Stimulated activated naive CD8-positive, alpha-beta T cell treated with anti-CD3 and anti-CD28 coated beads, Interleukin-15, amount 100 ng/mL, for 72 hours (primary cell): Measurements from ENCODE around the gene TEX51.
A peak's percentile ranks its signal among the peaks of the same experiment; 100 is the strongest.

Source experiments
- ATAC-seq: fragments of 150-1000 bp; cut with Tn5 transposase; 2 replicates; pipeline ENCODE4 v1.10.0; 2021; ENCODE audit warnings: mild to moderate bottlenecking, moderate library complexity
- DNase-seq, 2 donors: peaks; one replicate each; pipeline ENCODE4 v3.0.0; 2021 to 2022
- H3K27ac Mint-ChIP-seq, 2 donors: one replicate each; pipeline ENCODE4 v1.8.0; 2022; ENCODE audit warnings: mild to moderate bottlenecking in 2 of 2, mixed read lengths in 2 of 2, moderate library complexity in 2 of 2
- H3K27me3 Mint-ChIP-seq: one replicate; pipeline ENCODE4 v1.8.0; 2022; ENCODE audit warnings: mixed read lengths
- H3K4me1 Mint-ChIP-seq: one replicate; pipeline ENCODE4 v1.8.0; 2022; ENCODE audit warnings: mild to moderate bottlenecking, mixed read lengths
- H3K4me3 Mint-ChIP-seq, 2 donors: one replicate each; pipeline ENCODE4 v1.8.0; 2022; ENCODE audit warnings: mild to moderate bottlenecking in 2 of 2, mixed read lengths in 2 of 2, moderate library complexity in 1 of 2
- H3K9me3 Mint-ChIP-seq, 2 donors: one replicate each; pipeline ENCODE4 v1.8.0; 2022; ENCODE audit warnings: mixed read lengths in 2 of 2

TEX51 gene

GRCh38 chr2:126898636-126899035 is at the start of gene TEX51:
Gene TEX51 (plus strand): TSS chr2:126898890. CDS start chr2:126898919, 29 bp downstream.
- no peak for ATAC-seq
- H3K27ac Mint-ChIP-seq = no peak within 1 kb of the TSS
- H3K27me3 Mint-ChIP-seq = peaks cover 7% of the 10 kb centered on the region
- no peaks in the 10 kb centered on the region for H3K4me1 Mint-ChIP-seq
- DNase-seq = peak in 1 of 2 donors; percentile 3
- peaks cover 0 to 16% of the 10 kb centered on the region in 2 donors for H3K9me3 Mint-ChIP-seq
- no peak within 1 kb of the TSS for H3K4me3 Mint-ChIP-seq

DNA sequence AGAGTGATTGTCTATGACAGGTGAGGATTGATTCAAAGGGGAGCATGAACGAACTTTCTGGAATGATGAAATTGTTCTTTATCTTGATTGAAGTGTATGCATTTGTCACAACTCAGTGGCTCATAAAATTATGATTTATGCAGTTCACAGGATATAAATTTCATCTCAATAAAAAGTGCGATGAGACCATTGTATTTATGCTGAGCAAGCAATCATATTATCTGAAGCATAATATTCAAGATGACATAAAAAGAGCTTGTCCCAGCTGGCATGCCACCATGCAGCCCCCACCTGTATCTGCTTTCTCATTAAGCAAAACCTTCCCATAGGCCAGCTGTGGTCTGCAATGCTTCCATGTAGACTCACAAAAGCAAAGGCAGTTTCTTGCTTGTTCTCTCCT is 49.6 kb upstream of the TEX51 start:
- no peaks in the 10 kb centered on the region for H3K27me3 Mint-ChIP-seq

DNA sequence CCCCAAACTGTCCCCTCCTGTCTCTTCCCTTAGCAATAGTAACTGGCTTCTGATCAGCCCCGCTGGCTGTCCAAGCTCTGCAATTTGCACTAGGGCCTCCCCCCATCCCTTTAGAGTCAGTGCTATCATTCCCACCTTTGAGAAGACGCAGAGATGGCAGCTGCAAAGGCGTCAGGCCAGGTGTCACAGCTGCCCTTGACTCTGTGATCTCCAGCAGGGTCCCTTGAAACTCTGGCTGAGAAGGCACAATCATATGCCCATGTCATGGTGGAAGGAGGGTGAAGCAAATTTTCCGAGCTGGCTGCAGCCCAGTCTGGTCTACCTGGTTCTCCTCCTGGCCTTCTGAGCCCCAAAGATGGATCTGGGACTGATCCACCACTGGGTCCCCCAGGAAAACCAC is 49.2 kb upstream of the TEX51 start:
- Mint-ChIP-seq H3K27ac (no peak overlapping the region), H3K4me3 (no peak overlapping the region), H3K4me1 (no peaks in the 10 kb centered on the region), H3K9me3 (peaks cover 4 to 15% of the 10 kb centered on the region in 2 donors), H3K27me3 (no peaks in the 10 kb centered on the region)
- DNase-seq (no peak), ATAC-seq (no peak)

More for the DNA sequence above, 49.6 kb upstream of the TEX51 start:
- Mint-ChIP-seq H3K27ac (no peak overlapping the region), H3K9me3 (peaks cover 4 to 15% of the 10 kb centered on the region in 2 donors), H3K4me1 (no peaks in the 10 kb centered on the region), H3K4me3 (no peak overlapping the region)
- DNase-seq (no peak), ATAC-seq (no peak)

- H3K9me3 Mint-ChIP-seq = peaks cover 4 to 15% of the 10 kb centered on the region in 2 donors
- ATAC-seq (no peak), DNase-seq (no peak)
- no peak overlapping the region for H3K27ac Mint-ChIP-seq
- no peaks in the 10 kb centered on the region for H3K27me3 Mint-ChIP-seq
- no peaks in the 10 kb centered on the region for H3K4me1 Mint-ChIP-seq
- no peak overlapping the region for H3K4me3 Mint-ChIP-seq
Measured at GRCh38 chr2:126849991-126850535, 48.6 kb upstream of the TEX51 start.

DNA sequence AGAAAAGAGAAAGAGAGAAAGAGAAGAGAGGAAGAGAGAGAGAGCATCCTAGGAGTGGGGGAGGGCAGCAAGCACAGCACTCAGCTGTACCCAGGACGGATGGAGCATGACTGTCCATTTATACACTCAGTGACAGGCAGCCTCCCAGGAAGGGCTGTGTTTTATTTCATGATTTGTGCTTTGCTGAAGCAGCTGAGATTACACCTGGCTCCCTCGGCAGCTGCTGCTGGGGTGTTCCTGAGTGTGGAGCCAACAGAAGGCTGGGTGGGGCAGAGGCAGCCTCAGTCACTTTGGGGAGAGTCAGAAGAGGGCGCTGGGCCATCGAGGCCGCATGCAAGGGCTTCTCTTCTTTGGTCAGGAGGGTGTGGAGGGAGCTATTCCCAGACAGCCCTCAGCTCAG is 47.8 kb upstream of the TEX51 start:
- H3K4me3 Mint-ChIP-seq = no peak overlapping the region
- peaks cover 4 to 15% of the 10 kb centered on the region in 2 donors for H3K9me3 Mint-ChIP-seq
- DNase-seq = no peak
- no peaks in the 10 kb centered on the region for H3K4me1 Mint-ChIP-seq
- H3K27ac Mint-ChIP-seq = no peak overlapping the region
- no peaks in the 10 kb centered on the region for H3K27me3 Mint-ChIP-seq
- ATAC-seq = no peak

DNA sequence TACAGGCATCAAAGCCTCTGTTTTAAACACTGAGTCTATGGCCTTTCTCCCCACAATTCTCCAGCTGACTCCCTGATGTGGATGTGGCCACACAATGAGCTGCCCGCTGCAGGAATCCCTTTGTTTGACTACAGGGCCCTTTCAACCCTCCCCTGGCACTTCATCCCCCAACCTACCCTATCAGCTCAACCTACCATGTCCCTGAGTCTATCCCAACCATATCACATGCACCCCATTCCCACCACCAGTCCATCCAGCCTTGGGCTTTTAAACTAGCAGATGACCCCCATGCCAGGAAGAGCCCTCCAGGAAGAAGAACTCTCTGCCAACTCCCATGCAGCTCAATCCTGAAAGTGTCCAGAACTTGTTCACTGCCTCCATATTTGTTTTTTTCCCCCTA is 46.9 kb upstream of the TEX51 start:
- ATAC-seq (no peak), DNase-seq (no peak)
- Mint-ChIP-seq H3K4me3 (no peak overlapping the region), H3K27ac (peak overlapping the region in 1 of 2 donors; percentile 31), H3K9me3 (peaks cover 4 to 15% of the 10 kb centered on the region in 2 donors), H3K27me3 (no peaks in the 10 kb centered on the region), H3K4me1 (no peaks in the 10 kb centered on the region)

DNA sequence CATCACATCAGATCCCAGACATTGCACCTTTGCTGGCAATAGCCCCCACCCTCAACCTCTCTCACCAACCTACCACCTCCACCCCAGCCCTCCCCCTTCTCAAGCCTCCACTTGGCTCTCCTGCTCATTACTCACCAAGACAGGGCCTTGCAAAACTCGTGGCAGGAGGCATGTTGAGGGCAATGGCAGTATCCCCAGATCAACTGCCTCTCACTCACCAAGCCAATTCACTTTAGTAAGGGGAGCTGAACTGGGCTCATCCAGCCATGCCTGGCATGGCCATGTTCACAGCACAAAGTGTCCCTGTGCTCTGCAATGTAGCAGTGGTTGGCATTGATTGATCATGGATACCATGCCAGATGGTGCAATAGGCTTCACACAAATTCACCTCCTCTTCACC is 46.3 kb upstream of the TEX51 start:
- no peak overlapping the region for H3K4me3 Mint-ChIP-seq
- H3K9me3 Mint-ChIP-seq = peaks cover 4 to 15% of the 10 kb centered on the region in 2 donors
- ATAC-seq (no peak), DNase-seq (no peak)
- no peaks in the 10 kb centered on the region for H3K4me1 Mint-ChIP-seq
- H3K27ac Mint-ChIP-seq = no peak overlapping the region
- H3K27me3 Mint-ChIP-seq = no peaks in the 10 kb centered on the region

GRCh38 chr2:126855606-126856005 is 43.1 kb upstream of the TEX51 start:
- no peak for DNase-seq
- Mint-ChIP-seq H3K9me3 (peaks cover 4 to 15% of the 10 kb centered on the region in 2 donors), H3K27me3 (peaks cover 11% of the 10 kb centered on the region), H3K4me1 (no peaks in the 10 kb centered on the region), H3K27ac (no peak overlapping the region), H3K4me3 (no peak overlapping the region)
- no peak for ATAC-seq

- no peak for DNase-seq
- H3K9me3 Mint-ChIP-seq = peaks cover 4 to 15% of the 10 kb centered on the region in 2 donors
- no peaks in the 10 kb centered on the region for H3K4me1 Mint-ChIP-seq
- H3K27ac Mint-ChIP-seq = no peak overlapping the region
- no peak overlapping the region for H3K4me3 Mint-ChIP-seq
- H3K27me3 Mint-ChIP-seq = peaks cover 11% of the 10 kb centered on the region
- ATAC-seq = no peak
Measured at GRCh38 chr2:126856403-126856802, 42.3 kb upstream of the TEX51 start.

GRCh38 chr2:126857502-126857901 is 41.2 kb upstream of the TEX51 start:
- Mint-ChIP-seq H3K27me3 (peaks cover 11% of the 10 kb centered on the region), H3K4me3 (no peak overlapping the region), H3K27ac (peak overlapping the region in 1 of 2 donors; percentile 7), H3K9me3 (peaks cover 4 to 7% of the 10 kb centered on the region in 2 donors), H3K4me1 (no peaks in the 10 kb centered on the region)
- ATAC-seq (peak; percentile 13), DNase-seq (no peak)

GRCh38 chr2:126858013-126858412 is 40.7 kb upstream of the TEX51 start:
- peaks cover 11% of the 10 kb centered on the region for H3K27me3 Mint-ChIP-seq
- H3K4me1 Mint-ChIP-seq = no peaks in the 10 kb centered on the region
- no peak for ATAC-seq
- DNase-seq = no peak
- peak overlapping the region in 1 of 2 donors; percentile 50 for H3K27ac Mint-ChIP-seq
- H3K4me3 Mint-ChIP-seq = no peak overlapping the region
- H3K9me3 Mint-ChIP-seq = peaks cover 1 to 3% of the 10 kb centered on the region in 2 donors

- Mint-ChIP-seq H3K27ac (peak overlapping the region in 1 of 2 donors; percentile 66), H3K4me3 (no peak overlapping the region), H3K27me3 (peaks cover 11% of the 10 kb centered on the region), H3K9me3 (no peaks in the 10 kb centered on the region), H3K4me1 (no peaks in the 10 kb centered on the region)
- ATAC-seq (no peak), DNase-seq (no peak)
Measured at GRCh38 chr2:126858436-126858835, 40.3 kb upstream of the TEX51 start.

GRCh38 chr2:126858991-126859390 is 39.7 kb upstream of the TEX51 start:
- Mint-ChIP-seq H3K4me1 (no peaks in the 10 kb centered on the region), H3K27me3 (peaks cover 11% of the 10 kb centered on the region), H3K9me3 (no peaks in the 10 kb centered on the region), H3K4me3 (no peak overlapping the region), H3K27ac (peak overlapping the region in 1 of 2 donors; percentile 66)
- ATAC-seq (no peak), DNase-seq (no peak)

DNA sequence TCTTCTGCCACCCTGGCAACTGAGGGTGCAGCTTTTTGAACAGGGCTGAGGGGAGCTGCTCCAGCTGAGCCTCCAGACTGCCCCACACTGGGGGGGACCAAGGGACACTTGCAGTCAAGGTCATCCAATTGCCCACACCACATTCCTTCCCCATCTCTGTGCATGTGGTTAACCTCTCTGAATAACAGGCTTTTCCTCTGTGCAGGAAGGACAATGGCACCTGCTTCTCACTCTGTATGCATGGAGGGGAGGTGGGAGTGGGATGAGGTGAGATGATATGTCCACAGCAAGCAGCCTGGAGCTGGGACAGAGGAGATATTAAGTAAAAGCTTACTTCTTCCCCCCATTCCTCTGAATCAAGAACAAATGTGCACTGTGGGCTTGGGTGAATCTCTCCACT is 39.1 kb upstream of the TEX51 start:
- DNase-seq (peak in 1 of 2 donors; percentile 1), ATAC-seq (no peak)
- Mint-ChIP-seq H3K9me3 (no peaks in the 10 kb centered on the region), H3K4me1 (no peaks in the 10 kb centered on the region), H3K27ac (no peak overlapping the region), H3K4me3 (no peak overlapping the region), H3K27me3 (peaks cover 11% of the 10 kb centered on the region)

DNA sequence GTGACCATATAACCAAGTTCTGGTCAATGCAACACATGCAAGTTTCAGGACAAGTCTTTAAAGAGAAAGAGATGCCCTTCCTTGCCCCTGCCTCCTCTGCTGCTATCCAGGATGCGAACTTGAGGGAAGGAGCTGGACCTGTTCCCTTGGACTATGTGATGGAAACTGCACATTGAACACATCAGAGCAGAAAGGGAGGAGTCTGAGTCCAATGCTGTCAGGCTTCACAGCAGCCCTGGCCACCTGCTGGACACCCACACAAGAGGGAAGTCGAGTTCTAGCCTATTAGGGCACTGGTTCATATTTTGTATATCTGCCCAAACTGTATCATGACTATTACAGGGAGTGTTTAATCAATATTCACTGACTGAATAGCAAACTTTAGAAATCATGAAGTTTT is 38.3 kb upstream of the TEX51 start:
- ATAC-seq (no peak), DNase-seq (no peak)
- Mint-ChIP-seq H3K4me3 (no peak overlapping the region), H3K27me3 (peaks cover 11% of the 10 kb centered on the region), H3K9me3 (peaks cover 0 to 2% of the 10 kb centered on the region in 2 donors), H3K4me1 (no peaks in the 10 kb centered on the region), H3K27ac (no peak overlapping the region)

DNA sequence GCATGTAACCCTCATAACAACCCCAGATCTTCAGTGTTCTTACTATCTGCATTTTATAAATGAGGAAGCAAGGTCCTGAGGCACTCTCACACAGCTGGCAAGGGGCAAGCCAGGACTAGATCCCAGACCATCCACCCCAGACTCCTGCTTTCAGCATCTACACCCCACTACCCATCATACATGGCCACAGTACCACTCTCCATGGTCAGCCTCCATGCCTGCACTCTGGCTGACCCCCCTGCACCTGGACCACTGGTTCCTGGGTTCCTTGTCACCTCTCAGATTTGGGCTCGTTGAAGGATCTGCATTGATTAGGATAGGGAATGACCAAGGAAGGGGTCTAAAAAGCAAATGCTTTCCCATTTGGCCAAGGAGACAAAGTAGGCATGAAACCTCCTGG is 36.0 kb upstream of the TEX51 start:
- no peak for DNase-seq
- no peak for ATAC-seq
- H3K27ac Mint-ChIP-seq = no peak overlapping the region
- no peak overlapping the region for H3K4me3 Mint-ChIP-seq
- peaks cover 4 to 19% of the 10 kb centered on the region in 2 donors for H3K9me3 Mint-ChIP-seq
- peaks cover 11% of the 10 kb centered on the region for H3K27me3 Mint-ChIP-seq
- no peaks in the 10 kb centered on the region for H3K4me1 Mint-ChIP-seq
